Neural cell (in vitro differentiated cells): ENCODE data around the gene DHX34. TPM values are rescaled to one million over a fixed set of nuclear protein-coding genes. Genes with fewer than 3 reads are reported as not detected.

Source experiments
- H2AFZ ChIP-seq: fragments of 200-600, 300-800 bp; sonication (generic), shearing (Covaris generic); 2 replicates; pipeline ENCODE4 v1.6.0; 2014; ENCODE audit warnings: low read depth, mild to moderate bottlenecking, antibody characterized with exemption, low read length, moderate library complexity
- H3F3A ChIP-seq: fragments of 200-600 bp; shearing (Covaris generic); 2 replicates; pipeline ENCODE4 v1.6.1; 2016; ENCODE audit warnings: mild to moderate bottlenecking, moderate library complexity, mixed read lengths, antibody characterized with exemption, low read length; ENCODE audit not compliant: insufficient read depth, poor library complexity, severe bottlenecking
- H3K27ac ChIP-seq: fragments of 200-600, 300-800 bp; sonication (generic), shearing (Covaris generic); 2 replicates; pipeline ENCODE4 v1.5.1; 2014; ENCODE audit warnings: mild to moderate bottlenecking, low read length, moderate library complexity
- H3K27me3 ChIP-seq: fragments of 300-800, 200-600 bp; sonication (generic), shearing (Covaris generic); 2 replicates; pipeline ENCODE4 v1.6.0; 2014; ENCODE audit warnings: mild to moderate bottlenecking, low read depth, low read length, moderate library complexity; ENCODE audit not compliant: insufficient read depth
- H3K36me3 ChIP-seq: fragments of 300-800, 200-600 bp; sonication (generic), shearing (Covaris generic); 2 replicates; pipeline ENCODE4 v1.5.1; 2014; ENCODE audit warnings: mild to moderate bottlenecking, antibody characterized with exemption, low read length, moderate library complexity; ENCODE audit not compliant: insufficient read depth
- H3K4me2 ChIP-seq: fragments of 300-800, 200-600 bp; sonication (generic), shearing (Covaris generic); 2 replicates; pipeline ENCODE4 v1.6.0; 2014; ENCODE audit warnings: mild to moderate bottlenecking, low read length
- H3K4me3 ChIP-seq: fragments of 300-800, 200-600 bp; sonication (generic), shearing (Covaris generic); 2 replicates; pipeline ENCODE4 v1.5.1; 2014; ENCODE audit warnings: mild to moderate bottlenecking, low read length, moderate library complexity
- H3K79me2 ChIP-seq: fragments of 200-600 bp; shearing (Covaris generic); replicated peaks from 2 replicates; pipeline ENCODE4 v1.6.0; 2014; ENCODE audit warnings: mild to moderate bottlenecking, low read length, moderate library complexity; ENCODE audit not compliant: insufficient read depth
- H3K9ac ChIP-seq: fragments of 300-800, 200-600 bp; sonication (generic), shearing (Covaris generic); 2 replicates; pipeline ENCODE4 v1.6.1; 2016; ENCODE audit warnings: mild to moderate bottlenecking, low read length, mixed read lengths
- H3K9me2 ChIP-seq: fragments of 200-600 bp; shearing (Covaris generic); 2 replicates; pipeline ENCODE4 v1.6.1; 2016; ENCODE audit warnings: mild to moderate bottlenecking, low read length, mixed read lengths; ENCODE audit not compliant: insufficient read depth
- H3K9me3 ChIP-seq: fragments of 200-600, 300-800 bp; sonication (generic), shearing (Covaris generic); 2 replicates; pipeline ENCODE4 v1.6.1; 2016; ENCODE audit warnings: mild to moderate bottlenecking, mixed run types, low read length, moderate library complexity, mixed read lengths
- H4K20me1 ChIP-seq: fragments of 200-600 bp; shearing (Covaris generic); 2 replicates; pipeline ENCODE4 v1.6.1; 2016; ENCODE audit warnings: mild to moderate bottlenecking, mixed run types; ENCODE audit not compliant: insufficient read depth
- CTCF ChIP-seq: fragments of 450-650 bp; IDR thresholded peaks from 2 replicates; pipeline ENCODE4 v1.5.1; 2014; ENCODE audit warnings: antibody characterized with exemption, mild to moderate bottlenecking, moderate library complexity; ENCODE audit not compliant: poor library complexity, severe bottlenecking
- EP300 ChIP-seq: fragments of 450-650 bp; conservative IDR thresholded peaks from 2 replicates; pipeline ENCODE4 v1.6.1; 2014; ENCODE audit warnings: antibody characterized with exemption, mild to moderate bottlenecking, moderate library complexity; ENCODE audit not compliant: poor library complexity, severe bottlenecking
- EZH2 ChIP-seq: fragments of 200-600, 300-800 bp; shearing (Covaris generic), sonication (generic); IDR thresholded peaks from 2 replicates; pipeline ENCODE4 v1.6.1; 2014; ENCODE audit warnings: antibody characterized with exemption, low read length, borderline replicate concordance, mild to moderate bottlenecking; ENCODE audit not compliant: insufficient read depth, poor library complexity, severe bottlenecking
- MXI1 ChIP-seq: fragments of 450-650 bp; conservative IDR thresholded peaks from 2 replicates; pipeline ENCODE4 v1.6.1; 2014; ENCODE audit warnings: antibody characterized with exemption, mild to moderate bottlenecking; ENCODE audit not compliant: poor library complexity, severe bottlenecking
- POLR2AphosphoS5 ChIP-seq: IDR thresholded peaks from 2 replicates; pipeline ENCODE4 v1.6.1; 2012
- RAD21 ChIP-seq: fragments of 450-650 bp; conservative IDR thresholded peaks from 2 replicates; pipeline ENCODE4 v1.6.1; 2014; ENCODE audit warnings: antibody characterized with exemption, mild to moderate bottlenecking, moderate library complexity
- SMC3 ChIP-seq: fragments of 450-650 bp; conservative IDR thresholded peaks from 2 replicates; pipeline ENCODE4 v1.6.1; 2014; ENCODE audit warnings: antibody characterized with exemption, mild to moderate bottlenecking, moderate library complexity; ENCODE audit not compliant: poor library complexity
- TAF1 ChIP-seq: IDR thresholded peaks from 2 replicates; pipeline ENCODE4 v1.6.1; 2012; ENCODE audit warnings: low read depth
- polyA plus RNA-seq: library from polyadenylated mRNA; depleted of rRNA; stranded (reverse); fragments of >200 nt; gene quantifications from 2 replicates; pipeline ENCODE4 v1.2.3, GENCODE V29; 2014
- TF ChIP-seq, protein P1 (sequence below): IDR thresholded peaks from 2 replicates; pipeline ENCODE4 v1.6.1; 2012; ENCODE audit warnings: borderline replicate concordance

Gene DHX34
- polyA plus RNA-seq, 1 donor from 2014 or later = 11.7 TPM

GRCh38 chr19:47340477-47341208 is 8.5 kb upstream of the DHX34 start:
- no peaks in the 10 kb centered on the region for H3K9me3 ChIP-seq
- no peaks in the 10 kb centered on the region for H3K79me2 ChIP-seq
- H3F3A ChIP-seq = no peaks in the 10 kb centered on the region
- no peak overlapping the region for H3K4me2 ChIP-seq
- H4K20me1 ChIP-seq = no peaks in the 10 kb centered on the region
- no peaks in the 10 kb centered on the region for H3K36me3 ChIP-seq
- H3K4me3 ChIP-seq = no peak overlapping the region
- TF ChIP-seq SMC3 (no peak), TAF1 (no peak), POLR2AphosphoS5 (no peak), CTCF (no peak), RAD21 (no peak), MXI1 (no peak), EZH2 (no peak), EP300 (no peak)
- TF ChIP-seq, protein P1, sequence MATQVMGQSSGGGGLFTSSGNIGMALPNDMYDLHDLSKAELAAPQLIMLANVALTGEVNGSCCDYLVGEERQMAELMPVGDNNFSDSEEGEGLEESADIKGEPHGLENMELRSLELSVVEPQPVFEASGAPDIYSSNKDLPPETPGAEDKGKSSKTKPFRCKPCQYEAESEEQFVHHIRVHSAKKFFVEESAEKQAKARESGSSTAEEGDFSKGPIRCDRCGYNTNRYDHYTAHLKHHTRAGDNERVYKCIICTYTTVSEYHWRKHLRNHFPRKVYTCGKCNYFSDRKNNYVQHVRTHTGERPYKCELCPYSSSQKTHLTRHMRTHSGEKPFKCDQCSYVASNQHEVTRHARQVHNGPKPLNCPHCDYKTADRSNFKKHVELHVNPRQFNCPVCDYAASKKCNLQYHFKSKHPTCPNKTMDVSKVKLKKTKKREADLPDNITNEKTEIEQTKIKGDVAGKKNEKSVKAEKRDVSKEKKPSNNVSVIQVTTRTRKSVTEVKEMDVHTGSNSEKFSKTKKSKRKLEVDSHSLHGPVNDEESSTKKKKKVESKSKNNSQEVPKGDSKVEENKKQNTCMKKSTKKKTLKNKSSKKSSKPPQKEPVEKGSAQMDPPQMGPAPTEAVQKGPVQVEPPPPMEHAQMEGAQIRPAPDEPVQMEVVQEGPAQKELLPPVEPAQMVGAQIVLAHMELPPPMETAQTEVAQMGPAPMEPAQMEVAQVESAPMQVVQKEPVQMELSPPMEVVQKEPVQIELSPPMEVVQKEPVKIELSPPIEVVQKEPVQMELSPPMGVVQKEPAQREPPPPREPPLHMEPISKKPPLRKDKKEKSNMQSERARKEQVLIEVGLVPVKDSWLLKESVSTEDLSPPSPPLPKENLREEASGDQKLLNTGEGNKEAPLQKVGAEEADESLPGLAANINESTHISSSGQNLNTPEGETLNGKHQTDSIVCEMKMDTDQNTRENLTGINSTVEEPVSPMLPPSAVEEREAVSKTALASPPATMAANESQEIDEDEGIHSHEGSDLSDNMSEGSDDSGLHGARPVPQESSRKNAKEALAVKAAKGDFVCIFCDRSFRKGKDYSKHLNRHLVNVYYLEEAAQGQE = no peak
- no peak overlapping the region for H3K9ac ChIP-seq
- no peak overlapping the region for H2AFZ ChIP-seq
- no peak overlapping the region for H3K27ac ChIP-seq
- no peaks in the 10 kb centered on the region for H3K9me2 ChIP-seq
- no peaks in the 10 kb centered on the region for H3K27me3 ChIP-seq

DNA sequence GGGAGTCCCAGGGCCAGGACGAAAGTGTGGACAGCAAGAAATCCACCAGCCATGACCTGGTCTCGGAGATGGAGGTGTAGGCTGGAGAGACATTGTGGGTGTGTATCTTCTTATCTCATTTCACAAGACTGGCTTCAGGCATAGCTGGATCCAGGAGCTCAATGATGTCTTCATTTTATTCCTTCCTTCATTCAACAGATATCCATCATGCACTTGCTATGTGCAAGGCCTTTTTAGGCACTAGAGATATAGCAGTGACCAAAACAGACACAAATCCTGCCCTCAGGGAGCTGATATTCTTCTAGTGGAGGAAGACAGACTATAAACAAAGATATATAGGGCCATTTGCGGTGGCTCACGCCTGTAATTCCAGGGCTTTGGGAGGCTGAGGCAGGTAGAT is 7.4 kb upstream of the DHX34 start:
- Histone ChIP-seq H3K9me3 (no peaks in the 10 kb centered on the region), H3F3A (no peaks in the 10 kb centered on the region), H4K20me1 (no peaks in the 10 kb centered on the region), H3K9me2 (no peaks in the 10 kb centered on the region), H3K27me3 (no peaks in the 10 kb centered on the region), H3K79me2 (no peaks in the 10 kb centered on the region), H3K27ac (no peak overlapping the region), H3K4me2 (no peak overlapping the region), H3K9ac (no peak overlapping the region), H2AFZ (no peak overlapping the region), H3K36me3 (no peaks in the 10 kb centered on the region), H3K4me3 (no peak overlapping the region)
- no peak for TF ChIP-seq POLR2AphosphoS5
- TF ChIP-seq, protein P1 = no peak
